ENCODE measurements around the gene IRS1.
"Not testable (repeated sequence)": the region's sequence is repeated elsewhere in the genome, so short reads cannot be mapped to it uniquely, and the experiment has no call there.

The IRS1 gene

GRCh38 chr2:226799211-226799975 is at the start of gene IRS1:
TSS of gene IRS1 (minus strand) at chr2:226799820. CDS start at chr2:226798738, 1,082 bp downstream.
- peak; percentile 96 for DNase-seq (ENCODE audit: low read depth, low spot score)

GRCh38 chr2:226849349-226849748 is 49.7 kb upstream of the IRS1 start:
- no peak for DNase-seq (ENCODE audit: low read depth, low spot score)

GRCh38 chr2:226847511-226847910 is 47.9 kb upstream of the IRS1 start:
- no peak for DNase-seq (ENCODE audit: low read depth, low spot score)

GRCh38 chr2:226847090-226847489 is 47.5 kb upstream of the IRS1 start:
- DNase-seq (ENCODE audit: low read depth, low spot score), result no peak

- peak; percentile 8 for DNase-seq (ENCODE audit: low read depth, low spot score)
Observed at GRCh38 chr2:226845386-226846116, 45.9 kb upstream of the IRS1 start.

GRCh38 chr2:226843001-226843400 is 43.4 kb upstream of the IRS1 start:
- DNase-seq (ENCODE audit: low read depth, low spot score), result not testable (repeated sequence)

GRCh38 chr2:226839951-226840350 is 40.3 kb upstream of the IRS1 start:
- no peak for DNase-seq (ENCODE audit: low read depth, low spot score)

- DNase-seq (ENCODE audit: low read depth, low spot score), result no peak
Observed at GRCh38 chr2:226839161-226839560, 39.5 kb upstream of the IRS1 start.

GRCh38 chr2:226838722-226839121 is 39.1 kb upstream of the IRS1 start:
- no peak for DNase-seq (ENCODE audit: low read depth, low spot score)

GRCh38 chr2:226837787-226838603 is 38.4 kb upstream of the IRS1 start:
- no peak for DNase-seq (ENCODE audit: low read depth, low spot score)

- no peak for DNase-seq (ENCODE audit: low read depth, low spot score)
Observed at GRCh38 chr2:226837334-226837733, 37.7 kb upstream of the IRS1 start.

GRCh38 chr2:226836548-226836885 is 36.9 kb upstream of the IRS1 start:
- no peak for DNase-seq (ENCODE audit: low read depth, low spot score)

- DNase-seq (ENCODE audit: low read depth, low spot score), result peak; percentile 98
Observed at GRCh38 chr2:226835796-226836547, 36.4 kb upstream of the IRS1 start, which contains the start of gene RHBDD1. TSS of gene RHBDD1 (plus strand) at chr2:226836054. CDS start at chr2:226864694, 28,640 bp downstream.

- no peak for DNase-seq (ENCODE audit: low read depth, low spot score)
Observed at GRCh38 chr2:226835420-226835795, 35.8 kb upstream of the IRS1 start.

- not testable (repeated sequence) for DNase-seq (ENCODE audit: low read depth, low spot score)
Observed at GRCh38 chr2:226834880-226835279, 35.3 kb upstream of the IRS1 start.

- DNase-seq (ENCODE audit: low read depth, low spot score), result no peak
Observed at GRCh38 chr2:226832061-226832460, 32.4 kb upstream of the IRS1 start.

- no peak for DNase-seq (ENCODE audit: low read depth, low spot score)
Observed at GRCh38 chr2:226831266-226831665, 31.6 kb upstream of the IRS1 start.

- no peak for DNase-seq (ENCODE audit: low read depth, low spot score)
Observed at GRCh38 chr2:226829721-226830631, 30.4 kb upstream of the IRS1 start.

GRCh38 chr2:226828191-226828590 is 28.6 kb upstream of the IRS1 start:
- DNase-seq (ENCODE audit: low read depth, low spot score), result no peak

GRCh38 chr2:226825056-226825455 is 25.4 kb upstream of the IRS1 start:
- no peak for DNase-seq (ENCODE audit: low read depth, low spot score)

Data from astrocyte of the hippocampus (primary cell).